Measurements from ENCODE around the gene ENTR1.

ENTR1 gene

DNA sequence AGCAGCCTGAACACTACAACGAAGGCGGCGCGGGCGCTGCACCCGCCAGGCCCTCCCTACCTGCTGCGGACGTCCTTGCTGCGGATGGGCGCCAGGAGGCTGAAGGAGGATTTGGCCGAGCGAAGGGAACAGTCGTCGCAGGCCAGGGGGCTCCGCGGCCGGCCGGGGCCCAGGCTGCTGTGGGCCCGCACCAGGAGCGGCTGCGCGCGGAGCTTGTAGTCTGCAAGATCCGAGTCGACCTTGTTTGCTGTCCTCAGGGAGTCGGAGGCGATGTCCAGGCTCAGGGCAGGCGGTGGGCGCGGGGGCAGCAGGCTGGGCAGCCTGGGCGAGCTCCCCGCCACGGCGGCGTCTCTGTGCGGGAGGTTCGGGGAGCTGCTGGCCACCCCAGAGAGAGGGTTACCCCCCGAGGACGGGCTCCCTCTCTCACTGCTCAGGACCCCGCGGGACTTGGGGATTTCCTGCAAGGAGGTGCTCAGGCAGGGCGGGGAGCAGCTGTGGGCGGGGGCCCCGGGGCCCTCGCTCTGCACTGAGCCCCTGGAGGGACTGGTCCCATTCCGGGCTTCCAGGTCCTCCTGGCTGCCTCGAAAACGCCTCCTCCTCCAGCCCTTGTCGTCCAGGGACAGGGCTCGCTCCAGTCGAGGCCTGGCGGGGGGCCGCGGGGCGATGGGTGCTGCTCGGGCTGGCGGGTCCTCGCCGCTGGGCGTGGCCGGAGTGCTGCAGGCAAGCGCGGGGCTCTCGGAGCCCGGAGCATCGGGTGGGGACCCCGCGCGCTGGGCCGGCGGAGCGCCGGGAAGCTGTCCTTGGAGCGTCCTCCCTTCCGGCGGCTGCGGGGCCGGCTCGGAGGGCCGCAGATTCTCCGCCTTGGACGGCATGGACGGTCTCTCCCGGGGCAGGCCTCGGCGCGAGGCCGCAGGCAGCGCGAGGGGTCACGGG is 28.4 kb upstream of the ENTR1 start:
- H3K27me3 ChIP-seq (replicated peaks; ENCODE audit: insufficient read depth, low read length), result no peaks in the 10 kb centered on the region
- H3K9me3 ChIP-seq (replicated peaks; ENCODE audit: insufficient read depth, low read length), result no peaks in the 10 kb centered on the region
- H3K36me3 ChIP-seq (replicated peaks; ENCODE audit: insufficient read depth, low read length), result no peaks in the 10 kb centered on the region
- H3K27ac ChIP-seq (ENCODE audit: low read length), result no peak overlapping the region; the same call in 1 of the 2 replicates
- peak overlapping the region; percentile 77 for H3K4me3 ChIP-seq (ENCODE audit: low read length)
- H2AFZ ChIP-seq (ENCODE audit: low read length), result peak overlapping the region; percentile 61
- peak overlapping the region; percentile 90 for H3K4me2 ChIP-seq (ENCODE audit: low read depth, low read length)
- H4K20me1 ChIP-seq (ENCODE audit: insufficient read depth, low read length), result no peaks in the 10 kb centered on the region
- DNase-seq, result peak; percentile 53
- peak overlapping the region; percentile 78 for H3K9ac ChIP-seq (ENCODE audit: low read length)
- H3K4me1 ChIP-seq (ENCODE audit: low read length), result peaks cover 8% of the 10 kb centered on the region; the same call in 1 of the 2 replicates
- peaks cover 9% of the 10 kb centered on the region for H3F3A ChIP-seq (ENCODE audit: insufficient read depth, low read length)
- H3K79me2 ChIP-seq (ENCODE audit: low read length), result peaks cover 46% of the 10 kb centered on the region
- no peaks in the 10 kb centered on the region for H3K9me2 ChIP-seq (replicated peaks; ENCODE audit: insufficient read depth, low read length)
- TF ChIP-seq, protein P1, sequence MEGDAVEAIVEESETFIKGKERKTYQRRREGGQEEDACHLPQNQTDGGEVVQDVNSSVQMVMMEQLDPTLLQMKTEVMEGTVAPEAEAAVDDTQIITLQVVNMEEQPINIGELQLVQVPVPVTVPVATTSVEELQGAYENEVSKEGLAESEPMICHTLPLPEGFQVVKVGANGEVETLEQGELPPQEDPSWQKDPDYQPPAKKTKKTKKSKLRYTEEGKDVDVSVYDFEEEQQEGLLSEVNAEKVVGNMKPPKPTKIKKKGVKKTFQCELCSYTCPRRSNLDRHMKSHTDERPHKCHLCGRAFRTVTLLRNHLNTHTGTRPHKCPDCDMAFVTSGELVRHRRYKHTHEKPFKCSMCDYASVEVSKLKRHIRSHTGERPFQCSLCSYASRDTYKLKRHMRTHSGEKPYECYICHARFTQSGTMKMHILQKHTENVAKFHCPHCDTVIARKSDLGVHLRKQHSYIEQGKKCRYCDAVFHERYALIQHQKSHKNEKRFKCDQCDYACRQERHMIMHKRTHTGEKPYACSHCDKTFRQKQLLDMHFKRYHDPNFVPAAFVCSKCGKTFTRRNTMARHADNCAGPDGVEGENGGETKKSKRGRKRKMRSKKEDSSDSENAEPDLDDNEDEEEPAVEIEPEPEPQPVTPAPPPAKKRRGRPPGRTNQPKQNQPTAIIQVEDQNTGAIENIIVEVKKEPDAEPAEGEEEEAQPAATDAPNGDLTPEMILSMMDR (IDR thresholded peaks at IDR 0.05; ENCODE audit: low read length), result no peak
- TF ChIP-seq EZH2phosphoT487 (IDR thresholded peaks at IDR 0.05; ENCODE audit: low read length) (no peak), EZH2 (optimal IDR thresholded peaks at IDR 0.05; ENCODE audit: low read depth, low read length) (no peak)

DNA sequence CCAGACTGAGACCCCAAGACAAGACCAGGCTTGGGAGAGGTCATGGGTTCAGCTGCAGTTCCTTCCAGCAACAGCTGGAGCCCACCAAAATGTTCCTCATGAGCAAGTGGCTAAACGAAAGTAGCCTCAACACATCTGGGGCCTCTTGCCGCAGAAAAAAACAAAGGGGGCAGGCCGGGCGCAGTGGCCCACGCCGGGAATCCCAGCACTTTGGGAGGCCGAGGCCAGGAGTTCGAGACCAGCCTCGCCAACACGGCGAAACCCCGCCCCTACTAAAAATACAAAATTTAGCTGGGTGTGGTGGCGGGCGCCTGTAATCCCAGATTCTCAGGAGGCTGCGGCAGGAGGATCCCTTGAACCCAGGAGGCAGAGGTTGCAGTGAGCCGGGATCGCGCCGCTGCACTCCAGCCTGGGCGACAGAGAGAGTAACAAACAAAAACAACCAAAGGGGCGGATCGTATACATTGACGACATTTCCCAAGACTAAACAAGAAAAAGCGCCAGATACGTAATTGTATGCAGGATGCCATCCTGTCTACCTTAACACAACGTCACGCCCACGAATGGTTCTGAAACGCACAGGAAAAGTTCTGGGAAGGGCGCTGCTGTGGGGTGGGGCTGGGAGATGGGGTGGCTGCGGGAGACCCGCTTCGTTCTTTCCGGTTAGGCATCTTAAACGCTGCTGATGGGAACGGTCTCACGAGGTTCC is 27.6 kb upstream of the ENTR1 start:
- Histone ChIP-seq H3K9me2 (replicated peaks; ENCODE audit: insufficient read depth, low read length) (no peaks in the 10 kb centered on the region), H2AFZ (ENCODE audit: low read length) (no peak overlapping the region), H3K27me3 (replicated peaks; ENCODE audit: insufficient read depth, low read length) (no peaks in the 10 kb centered on the region), H3K27ac (ENCODE audit: low read length) (no peak overlapping the region), H3K36me3 (replicated peaks; ENCODE audit: insufficient read depth, low read length) (no peaks in the 10 kb centered on the region), H3K4me2 (ENCODE audit: low read depth, low read length) (peak overlapping the region; percentile 90), H3K4me3 (ENCODE audit: low read length) (peak overlapping the region; percentile 77), H3F3A (ENCODE audit: insufficient read depth, low read length) (peaks cover 9% of the 10 kb centered on the region), H3K9me3 (replicated peaks; ENCODE audit: insufficient read depth, low read length) (no peaks in the 10 kb centered on the region), H4K20me1 (ENCODE audit: insufficient read depth, low read length) (no peaks in the 10 kb centered on the region), H3K4me1 (ENCODE audit: low read length) (peaks cover 8% of the 10 kb centered on the region; the same call in 1 of the 2 replicates), H3K79me2 (ENCODE audit: low read length) (peaks cover 46% of the 10 kb centered on the region), H3K9ac (ENCODE audit: low read length) (peak overlapping the region; percentile 78; the same call in 1 of the 2 replicates)
- DNase-seq, result no peak
- TF ChIP-seq EZH2phosphoT487 (IDR thresholded peaks at IDR 0.05; ENCODE audit: low read length) (no peak), EZH2 (optimal IDR thresholded peaks at IDR 0.05; ENCODE audit: low read depth, low read length) (no peak)
- TF ChIP-seq, protein P1 (IDR thresholded peaks at IDR 0.05; ENCODE audit: low read length), result no peak

DNA sequence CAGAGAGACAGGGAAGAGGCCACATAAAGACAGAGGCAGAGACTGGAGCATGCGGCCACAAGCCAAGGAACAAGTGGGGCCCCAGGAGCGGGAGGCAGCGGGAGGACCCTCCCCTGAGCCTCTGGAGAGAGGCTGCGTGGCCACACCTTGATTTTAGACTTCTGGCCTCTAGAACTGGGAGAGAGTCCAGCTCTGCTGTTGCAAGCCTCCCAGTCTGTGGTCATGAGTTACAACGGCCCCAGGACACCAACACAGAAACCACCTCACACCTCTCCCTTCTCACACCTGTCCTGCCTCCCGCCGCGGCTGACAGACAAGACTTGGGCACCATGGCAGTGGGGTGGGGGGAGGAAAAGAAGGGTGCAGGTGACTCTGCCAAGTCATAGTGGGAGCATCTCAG is 27.0 kb upstream of the ENTR1 start:
- Histone ChIP-seq H3K4me2 (ENCODE audit: low read depth, low read length) (peak overlapping the region; percentile 90; the same call in 1 of the 2 replicates), H3K9me3 (replicated peaks; ENCODE audit: insufficient read depth, low read length) (no peaks in the 10 kb centered on the region), H4K20me1 (ENCODE audit: insufficient read depth, low read length) (no peaks in the 10 kb centered on the region), H2AFZ (ENCODE audit: low read length) (no peak overlapping the region), H3K9me2 (replicated peaks; ENCODE audit: insufficient read depth, low read length) (no peaks in the 10 kb centered on the region), H3F3A (ENCODE audit: insufficient read depth, low read length) (peaks cover 9% of the 10 kb centered on the region), H3K79me2 (ENCODE audit: low read length) (peaks cover 46% of the 10 kb centered on the region), H3K4me1 (ENCODE audit: low read length) (peaks cover 8% of the 10 kb centered on the region; the same call in 1 of the 2 replicates), H3K27me3 (replicated peaks; ENCODE audit: insufficient read depth, low read length) (no peaks in the 10 kb centered on the region), H3K4me3 (ENCODE audit: low read length) (no peak overlapping the region), H3K27ac (ENCODE audit: low read length) (no peak overlapping the region), H3K9ac (ENCODE audit: low read length) (no peak overlapping the region), H3K36me3 (replicated peaks; ENCODE audit: insufficient read depth, low read length) (no peaks in the 10 kb centered on the region)
- TF ChIP-seq EZH2 (optimal IDR thresholded peaks at IDR 0.05; ENCODE audit: low read depth, low read length) (no peak), EZH2phosphoT487 (IDR thresholded peaks at IDR 0.05; ENCODE audit: low read length) (no peak)
- TF ChIP-seq, protein P1 (IDR thresholded peaks at IDR 0.05; ENCODE audit: low read length), result no peak
- no peak for DNase-seq
